Measurements from ENCODE around the gene EEF1AKMT1.

- TF ChIP-seq ZNF274 (IDR thresholded peaks at IDR 0.05; ENCODE audit: low read depth, low read length), result no peak
- TF ChIP-seq, protein P1, sequence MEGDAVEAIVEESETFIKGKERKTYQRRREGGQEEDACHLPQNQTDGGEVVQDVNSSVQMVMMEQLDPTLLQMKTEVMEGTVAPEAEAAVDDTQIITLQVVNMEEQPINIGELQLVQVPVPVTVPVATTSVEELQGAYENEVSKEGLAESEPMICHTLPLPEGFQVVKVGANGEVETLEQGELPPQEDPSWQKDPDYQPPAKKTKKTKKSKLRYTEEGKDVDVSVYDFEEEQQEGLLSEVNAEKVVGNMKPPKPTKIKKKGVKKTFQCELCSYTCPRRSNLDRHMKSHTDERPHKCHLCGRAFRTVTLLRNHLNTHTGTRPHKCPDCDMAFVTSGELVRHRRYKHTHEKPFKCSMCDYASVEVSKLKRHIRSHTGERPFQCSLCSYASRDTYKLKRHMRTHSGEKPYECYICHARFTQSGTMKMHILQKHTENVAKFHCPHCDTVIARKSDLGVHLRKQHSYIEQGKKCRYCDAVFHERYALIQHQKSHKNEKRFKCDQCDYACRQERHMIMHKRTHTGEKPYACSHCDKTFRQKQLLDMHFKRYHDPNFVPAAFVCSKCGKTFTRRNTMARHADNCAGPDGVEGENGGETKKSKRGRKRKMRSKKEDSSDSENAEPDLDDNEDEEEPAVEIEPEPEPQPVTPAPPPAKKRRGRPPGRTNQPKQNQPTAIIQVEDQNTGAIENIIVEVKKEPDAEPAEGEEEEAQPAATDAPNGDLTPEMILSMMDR (IDR thresholded peaks at IDR 0.05 in 2 of 3, conservative IDR thresholded peaks at IDR 0.05 in 1 of 3; ENCODE audit: borderline replicate concordance in 1 of 3, insufficient read depth in 1 of 3, low read depth in 2 of 3, low read length in 2 of 3), result no peak
- TF ChIP-seq FOSL1 (IDR thresholded peaks at IDR 0.05; ENCODE audit: low read depth), result no peak
- no peak for TF ChIP-seq POLR2AphosphoS5 (IDR thresholded peaks at IDR 0.05; ENCODE audit: low read depth, low read length)
- no peak for TF ChIP-seq POLR2A (IDR thresholded peaks at IDR 0.05; ENCODE audit: borderline replicate concordance, extremely low read depth, insufficient read depth, insufficient read length)
- no peak for TF ChIP-seq EZH2 (IDR thresholded peaks at IDR 0.05)
- no peak for TF ChIP-seq SP1 (IDR thresholded peaks at IDR 0.05; ENCODE audit: low read depth)
- TF ChIP-seq ATF3 (IDR thresholded peaks at IDR 0.05), result no peak
- TF ChIP-seq SRF (IDR thresholded peaks at IDR 0.05; ENCODE audit: low read depth), result no peak
These were observed 52.7 kb downstream of the EEF1AKMT1 start for GRCh38 chr13:20721058-20721453.
